Ramos (cell line): ENCODE results near the gene SLCO2A1.

Experiments used
- in situ Hi-C: fragments of 300-500 bp; cut with MboI; formaldehyde crosslinking; loops from one replicate; pipeline ENCODE4 v1.14.3; 2022; ENCODE audit warnings: low sequenced_read_pairs; ENCODE audit not compliant: unreplicated experiment

SLCO2A1 gene

DNA sequence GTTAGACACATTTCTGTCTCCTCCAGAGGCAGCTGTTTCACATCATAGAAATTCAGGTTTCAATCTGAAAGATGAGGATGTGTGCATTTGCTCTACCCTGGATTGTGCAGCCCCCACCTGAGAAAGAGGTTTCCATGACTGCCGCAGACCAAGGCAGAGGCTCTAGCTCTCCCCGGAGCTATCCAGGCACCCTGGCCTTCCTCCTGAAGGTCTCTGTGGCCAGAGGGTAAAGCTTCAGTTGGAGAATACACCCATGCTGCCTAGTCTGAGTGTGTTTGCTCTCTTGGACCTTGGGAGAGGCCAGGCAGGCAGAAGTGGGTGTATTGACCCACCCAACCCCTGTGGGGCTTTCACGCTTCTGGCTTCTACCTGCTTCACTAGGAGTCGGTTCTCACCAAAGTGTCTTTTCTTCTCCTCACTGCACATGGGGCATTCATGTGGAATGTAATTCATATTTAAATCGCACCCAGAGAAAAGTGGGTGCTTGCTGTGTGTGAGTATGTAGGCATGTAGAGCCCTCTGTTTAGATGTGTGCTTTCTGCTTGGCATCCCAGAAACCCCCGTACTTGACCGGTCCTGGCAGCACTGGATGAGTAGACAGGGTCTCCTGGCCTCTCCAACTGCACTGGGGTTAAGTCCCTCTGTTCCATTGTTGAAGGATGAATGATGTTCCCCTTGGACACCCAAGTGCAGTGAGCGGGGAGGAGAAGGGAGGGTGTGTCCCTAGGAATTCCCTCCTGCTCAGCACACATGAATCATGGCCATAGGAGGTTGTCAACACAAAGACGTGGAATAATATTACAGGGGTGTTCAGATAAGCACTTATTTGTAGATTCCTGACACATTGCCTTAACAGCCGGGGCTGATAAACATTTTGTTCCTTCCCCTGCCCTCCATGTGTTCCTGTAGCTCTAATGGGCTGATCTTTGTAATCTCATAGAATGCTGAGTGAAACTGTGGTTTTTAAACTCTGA lies 113.8 kb downstream of the SLCO2A1 start:
- in situ Hi-C loops = loop anchor here (25.0 kb wide), 2 partner anchors 504 to 1179 kb away; partner anchors contain the start of gene BFSP2

DNA sequence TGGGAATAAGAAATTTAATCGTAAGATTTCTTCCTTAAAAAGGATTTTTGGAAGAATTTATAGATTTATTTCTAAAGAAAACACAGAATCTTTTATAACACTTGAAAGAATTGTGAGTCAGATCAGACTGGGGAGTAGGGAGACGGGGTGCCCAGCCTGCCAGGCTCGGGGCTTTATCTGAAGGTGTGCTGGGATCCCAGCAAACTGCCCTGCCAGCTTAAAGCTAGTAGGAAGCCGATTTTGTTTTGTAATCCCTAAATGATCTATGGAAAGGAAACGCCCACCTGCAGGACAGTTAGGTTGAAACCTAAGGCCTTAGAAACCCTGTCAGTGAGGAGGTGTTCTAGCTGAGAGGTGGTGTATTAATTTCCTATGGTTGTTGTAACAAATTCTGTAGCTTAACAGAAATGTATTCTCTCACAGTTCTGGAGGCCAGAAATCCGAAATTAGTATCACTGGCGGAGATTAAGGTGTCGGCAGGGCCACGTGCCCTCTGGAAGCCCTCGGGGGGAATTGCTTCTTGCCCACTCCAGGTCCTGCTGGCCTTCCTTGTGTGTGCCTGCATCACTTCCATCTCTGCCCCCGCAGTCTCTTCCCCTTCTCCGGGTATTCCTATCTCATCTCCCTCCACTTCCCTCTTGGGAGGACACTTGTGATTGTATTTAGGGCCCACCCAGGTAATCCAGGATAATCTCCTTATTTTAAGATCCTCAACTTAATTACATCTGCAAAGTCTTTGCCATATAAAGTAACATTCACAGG lies 114.7 kb downstream of the SLCO2A1 start:
- in situ Hi-C loops = loop anchor here (25.0 kb wide), 2 partner anchors 503 to 1178 kb away; partner anchors contain the start of gene BFSP2

DNA sequence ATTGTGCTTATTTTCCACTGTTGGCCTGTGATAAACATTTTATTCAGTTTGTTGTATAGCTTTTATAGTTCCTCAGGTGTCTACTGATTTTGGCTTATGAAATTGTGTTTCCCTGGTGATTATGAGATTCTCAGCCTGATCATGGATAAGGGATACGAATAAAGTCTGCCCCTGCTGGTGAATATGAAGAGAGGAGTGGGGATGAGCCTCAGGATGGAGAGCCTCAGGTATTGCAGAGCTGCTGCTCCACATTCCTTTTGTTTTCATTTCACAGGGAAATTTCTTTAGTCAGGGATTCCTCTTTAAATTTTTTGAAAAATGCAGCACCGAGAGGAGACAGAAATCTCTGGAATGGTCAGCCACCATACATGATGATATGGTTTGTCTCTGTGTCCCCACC lies 119.3 kb downstream of the SLCO2A1 start:
- in situ Hi-C loops = loop anchor here (25.0 kb wide), 2 partner anchors 498 to 1173 kb away; partner anchors contain the start of gene BFSP2

DNA sequence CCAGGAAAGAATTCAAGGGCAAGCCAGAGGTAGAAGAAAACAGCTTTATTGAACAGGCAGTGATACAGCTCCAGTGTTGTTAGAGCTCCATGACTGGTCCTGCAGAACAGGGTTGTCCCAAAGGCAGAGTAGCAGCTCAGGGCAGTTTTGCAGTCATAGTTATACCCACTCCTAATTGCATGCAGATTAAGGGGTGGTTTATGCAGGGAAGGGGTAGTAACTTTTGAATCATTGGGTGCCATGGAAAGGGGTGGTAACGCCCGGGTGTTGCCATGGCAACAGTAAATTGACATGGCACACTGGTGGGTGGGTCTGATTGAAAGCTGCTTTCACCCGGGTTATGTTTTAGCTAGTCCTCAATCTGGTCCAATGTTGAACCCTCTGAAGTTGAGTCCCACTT lies 124.3 kb downstream of the SLCO2A1 start:
- in situ Hi-C loops = loop anchor here (25.0 kb wide), 2 partner anchors 493 to 1168 kb away; partner anchors contain the start of gene BFSP2

DNA sequence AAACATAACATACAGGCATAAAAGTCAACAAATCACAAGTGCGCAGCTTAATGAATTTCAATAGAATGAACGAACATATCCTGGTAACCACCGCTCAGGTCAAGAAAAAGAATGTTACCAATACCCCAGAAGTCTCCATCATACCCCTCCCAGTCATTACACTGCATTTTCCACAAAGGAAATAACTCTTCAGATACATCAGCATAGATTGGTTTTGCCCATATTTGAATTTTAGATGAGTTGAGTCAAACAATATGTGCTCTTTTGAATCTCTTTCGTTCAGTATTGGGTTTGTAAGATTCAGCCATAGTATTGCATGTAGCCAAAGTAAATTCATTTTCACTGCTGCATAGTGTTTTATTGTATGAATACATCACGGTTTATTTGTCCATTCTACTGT lies 127.9 kb downstream of the SLCO2A1 start:
- in situ Hi-C loops = loop anchor here (25.0 kb wide), 2 partner anchors 490 to 1165 kb away; partner anchors contain the start of gene BFSP2

DNA sequence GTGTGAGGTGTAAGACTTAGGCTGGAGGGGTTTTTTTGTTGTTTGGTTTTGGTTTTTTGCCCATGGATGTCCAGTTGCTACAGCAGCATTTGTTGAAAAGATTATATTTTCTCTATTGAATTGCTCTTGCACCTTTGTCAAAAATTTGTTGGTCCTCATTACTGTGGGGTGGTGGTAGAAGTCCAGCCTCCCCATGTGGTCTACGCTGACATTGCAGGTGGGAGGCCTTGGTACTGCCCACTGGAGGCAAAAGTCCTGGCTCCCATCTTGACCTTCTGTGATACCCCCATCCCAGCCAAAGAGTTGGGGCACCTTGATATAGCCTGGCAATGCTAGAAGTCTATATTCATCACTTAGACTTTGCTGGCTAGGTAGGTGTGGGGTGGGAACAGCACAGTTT lies 128.6 kb downstream of the SLCO2A1 start:
- in situ Hi-C loops = loop anchor here (25.0 kb wide), 2 partner anchors 489 to 1164 kb away; partner anchors contain the start of gene BFSP2

DNA sequence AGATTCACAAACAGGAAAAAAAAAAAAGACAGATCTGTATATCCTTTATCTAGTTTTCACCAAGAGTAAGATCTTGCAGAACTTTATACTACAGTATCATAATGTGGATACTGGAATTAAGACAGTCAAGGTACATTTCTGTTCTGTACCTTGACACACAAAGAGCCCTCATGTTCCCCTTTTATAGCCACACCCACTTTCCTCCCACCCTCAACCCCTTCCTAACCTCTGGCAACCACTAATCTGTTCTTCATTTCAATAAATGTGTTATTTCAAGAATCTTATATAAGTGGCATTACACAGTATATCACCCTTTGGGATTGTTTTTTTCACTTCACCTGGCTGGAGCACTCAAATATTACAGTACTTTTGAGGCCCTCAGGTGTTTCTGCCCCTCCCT lies 130.4 kb downstream of the SLCO2A1 start:
- in situ Hi-C loops = no loop called here

DNA sequence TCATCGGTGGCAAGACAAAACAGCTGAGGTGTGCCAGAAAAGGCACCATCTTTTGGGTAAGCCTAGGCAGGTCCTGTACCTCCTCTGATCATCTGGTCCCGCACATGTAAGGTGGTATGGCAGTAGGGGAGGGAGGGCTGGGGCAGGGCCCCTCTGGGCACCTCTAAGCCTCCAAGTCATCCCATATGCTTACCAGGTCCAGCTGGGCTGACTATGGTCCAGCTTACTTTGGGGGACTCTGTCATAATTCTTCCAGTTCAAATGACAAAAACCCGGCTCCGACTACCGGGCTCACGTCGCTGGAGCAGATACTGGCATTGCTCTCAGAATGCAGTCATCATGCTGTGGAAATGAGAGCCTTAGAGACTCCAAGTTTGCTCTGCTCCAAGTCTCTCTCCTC lies 132.2 kb downstream of the SLCO2A1 start:
- in situ Hi-C loops = no loop called here

DNA sequence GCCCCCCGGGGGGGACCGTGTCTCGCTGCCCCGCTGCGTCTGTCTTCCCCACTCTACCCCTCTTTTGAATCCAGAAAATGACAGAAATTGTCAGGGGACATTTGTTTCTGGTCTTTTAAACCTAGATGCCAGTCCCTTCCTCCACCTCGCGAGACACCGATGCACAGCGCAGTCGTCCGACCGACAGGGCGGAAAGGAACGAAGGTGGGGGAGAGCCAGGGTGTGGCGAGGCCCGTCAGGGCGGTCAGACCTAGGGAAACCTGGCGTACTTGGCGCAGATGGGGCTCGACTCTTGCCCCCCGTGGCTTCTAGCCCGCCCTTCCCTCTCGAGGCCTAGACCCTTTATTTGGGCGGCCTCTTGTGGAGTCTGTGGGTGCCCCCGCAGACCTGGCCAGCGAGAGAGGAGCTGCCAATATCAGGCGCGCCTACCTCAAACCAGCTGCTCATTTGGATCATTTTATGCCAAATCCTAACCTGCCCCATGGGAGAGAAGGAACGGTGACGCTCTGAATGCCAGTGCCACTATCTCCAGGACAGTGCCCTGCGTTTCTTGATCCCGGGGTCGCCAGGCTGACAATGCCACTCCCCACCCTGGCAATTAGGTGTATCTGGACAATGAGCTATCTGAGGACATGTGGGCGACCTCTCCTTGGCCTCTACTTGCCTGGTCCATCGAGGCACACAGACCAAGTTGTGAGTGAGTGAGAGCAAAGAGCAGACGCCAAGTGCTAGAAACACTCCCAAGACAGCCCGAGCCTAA lies 133.5 kb downstream of the SLCO2A1 start:
- in situ Hi-C loops = no loop called here

DNA sequence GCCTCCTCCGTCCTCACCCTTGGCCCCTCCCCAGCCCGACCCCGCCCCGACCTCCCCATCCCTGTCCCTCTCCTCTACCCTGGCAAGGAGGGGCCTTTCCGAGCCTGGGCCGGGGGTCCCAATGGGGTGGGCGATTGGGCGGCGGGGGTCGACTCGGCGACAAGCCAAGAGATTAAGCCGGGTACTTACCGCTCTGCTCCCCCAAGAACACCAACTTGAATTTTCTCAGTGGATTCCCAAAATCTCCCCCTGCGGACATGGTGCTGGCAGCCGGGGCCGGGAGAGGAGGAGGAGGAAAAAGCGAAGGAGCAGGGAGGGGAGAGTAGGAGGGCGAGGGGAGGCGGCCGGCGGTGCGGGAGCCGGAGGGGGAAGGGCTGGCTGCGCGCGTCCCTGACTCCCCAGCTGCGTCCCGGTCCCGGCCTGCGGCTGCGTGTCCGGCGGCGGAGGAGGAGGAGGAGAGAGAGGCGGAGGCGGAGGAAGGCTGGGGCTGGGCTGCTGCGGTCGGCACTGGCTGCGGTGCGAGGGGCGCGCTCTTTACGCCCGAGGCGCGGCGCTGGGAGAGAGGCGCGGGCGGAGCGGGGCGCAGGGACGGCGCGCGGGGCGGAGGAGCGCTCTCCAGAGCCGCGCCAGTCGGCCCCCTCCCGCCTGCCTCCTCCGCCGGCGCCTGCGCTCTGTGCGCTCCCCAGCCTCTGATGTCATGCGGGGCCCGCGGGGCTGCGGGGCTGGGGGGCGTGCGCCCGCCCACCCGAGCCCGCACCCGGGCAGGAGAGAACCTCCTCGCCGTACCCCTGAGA lies 134.3 kb downstream of the SLCO2A1 start, which contains the start of gene RAB6B:
RAB6B (minus strand) TSS at position 675 of the 794 bp plus-strand sequence; CDS start at position 259, 416 bp downstream.
- in situ Hi-C loops = no loop called here

DNA sequence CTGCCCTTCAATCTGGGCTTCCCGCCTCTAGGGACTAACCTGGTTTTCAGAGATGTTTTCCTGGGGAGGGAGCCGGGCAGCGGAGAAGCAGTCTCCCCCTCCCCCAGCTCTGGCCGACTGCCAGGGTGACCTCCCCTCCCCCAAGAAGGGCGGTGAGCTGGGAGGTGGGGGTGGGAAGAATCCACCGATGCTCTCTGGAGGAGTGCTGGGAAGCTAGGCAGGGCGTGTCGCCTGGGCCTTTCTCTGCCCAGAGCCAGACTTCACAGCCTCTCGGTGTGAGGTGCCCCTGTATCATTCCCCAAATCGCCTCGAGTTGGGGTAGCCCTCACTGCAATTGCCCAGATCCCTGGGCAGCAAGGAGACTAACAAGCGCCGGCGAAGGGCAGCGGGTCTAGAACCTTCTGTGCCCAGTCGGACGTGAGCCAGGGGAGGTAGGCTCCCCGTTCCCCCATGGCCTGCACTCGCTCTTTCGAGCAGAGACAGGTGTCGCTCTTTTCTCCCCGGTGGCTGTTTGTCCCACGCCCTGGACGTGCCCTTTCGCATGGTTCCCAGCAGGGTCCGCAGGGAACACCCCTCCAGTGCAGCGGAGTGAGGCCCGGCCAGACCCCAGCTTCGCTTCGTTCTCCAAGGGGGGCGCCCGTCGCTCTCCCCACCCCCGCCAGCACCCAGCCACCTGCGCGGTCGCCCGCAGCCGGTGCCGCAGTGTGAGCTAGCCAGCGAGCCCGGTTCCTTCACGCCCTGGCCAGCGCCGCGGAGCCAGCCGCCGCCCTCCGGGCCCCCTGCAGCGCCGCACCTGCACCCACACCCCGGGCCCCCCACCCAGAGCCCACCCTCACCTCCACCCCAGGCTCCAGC lies 135.1 kb downstream of the SLCO2A1 start:
- in situ Hi-C loops = no loop called here

DNA sequence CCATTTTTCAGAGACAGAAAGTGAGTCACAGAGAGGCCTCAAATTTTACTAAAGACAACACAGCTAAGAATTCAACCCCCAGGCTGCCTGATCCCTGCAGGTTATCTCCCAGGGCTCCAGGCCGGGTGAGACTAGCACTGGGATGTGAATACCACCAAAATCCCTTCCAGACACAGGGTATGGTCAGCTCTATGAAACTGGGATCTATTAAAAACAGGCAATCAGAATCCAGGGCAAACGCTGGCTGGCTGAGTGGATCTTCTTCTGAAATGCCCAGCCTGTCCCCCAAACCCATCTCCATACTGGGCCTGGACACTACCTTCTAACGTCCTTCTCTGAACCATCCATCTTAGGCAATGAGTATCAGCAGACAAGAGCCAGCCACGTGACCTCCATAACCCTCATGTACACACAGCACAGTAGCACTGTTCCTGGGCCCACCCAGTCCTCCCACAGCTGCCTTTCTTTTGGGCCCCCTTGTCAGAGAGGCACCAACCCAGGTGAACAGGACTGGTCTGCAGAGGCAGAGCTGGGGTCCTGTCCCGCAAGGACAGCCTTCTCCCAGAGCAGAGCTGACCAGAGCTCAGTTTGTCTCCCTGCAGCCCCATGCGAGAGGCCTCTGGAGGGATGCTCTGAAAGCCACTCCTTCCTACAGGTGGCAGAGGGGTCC lies 135.9 kb downstream of the SLCO2A1 start:
- in situ Hi-C loops = no loop called here

DNA sequence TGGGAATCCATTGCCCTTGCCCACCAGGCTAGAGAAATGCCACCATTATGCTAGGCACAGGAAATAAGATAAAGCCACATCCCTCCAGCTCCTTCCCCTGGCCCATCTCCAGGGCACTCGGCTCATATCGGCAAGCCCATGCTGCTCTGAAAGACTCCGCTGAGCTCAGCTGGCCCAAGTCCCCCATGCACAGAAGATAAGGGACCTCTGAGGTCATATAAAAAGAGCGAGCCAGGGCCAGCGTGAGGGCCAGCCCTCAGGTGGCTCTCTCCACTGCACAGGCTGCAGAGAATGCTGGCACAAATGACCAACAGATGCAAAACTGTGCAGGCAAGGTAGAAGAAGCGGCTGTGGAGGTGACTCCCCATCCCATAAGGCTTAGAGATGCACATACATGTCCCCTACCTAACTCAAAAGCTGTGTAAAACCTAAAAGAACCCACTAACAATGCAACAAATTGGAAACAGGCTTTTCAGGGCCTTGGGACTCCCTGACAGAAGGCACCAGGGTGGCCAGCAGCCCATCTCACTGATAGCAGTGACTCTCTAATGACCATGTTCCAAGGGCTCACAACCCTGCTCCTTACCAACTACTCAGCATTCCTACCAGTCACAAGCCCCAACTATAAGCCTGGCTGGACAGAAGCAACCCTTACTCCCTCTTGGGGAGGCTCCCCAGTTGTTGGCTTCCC lies 137.0 kb downstream of the SLCO2A1 start:
- in situ Hi-C loops = no loop called here

DNA sequence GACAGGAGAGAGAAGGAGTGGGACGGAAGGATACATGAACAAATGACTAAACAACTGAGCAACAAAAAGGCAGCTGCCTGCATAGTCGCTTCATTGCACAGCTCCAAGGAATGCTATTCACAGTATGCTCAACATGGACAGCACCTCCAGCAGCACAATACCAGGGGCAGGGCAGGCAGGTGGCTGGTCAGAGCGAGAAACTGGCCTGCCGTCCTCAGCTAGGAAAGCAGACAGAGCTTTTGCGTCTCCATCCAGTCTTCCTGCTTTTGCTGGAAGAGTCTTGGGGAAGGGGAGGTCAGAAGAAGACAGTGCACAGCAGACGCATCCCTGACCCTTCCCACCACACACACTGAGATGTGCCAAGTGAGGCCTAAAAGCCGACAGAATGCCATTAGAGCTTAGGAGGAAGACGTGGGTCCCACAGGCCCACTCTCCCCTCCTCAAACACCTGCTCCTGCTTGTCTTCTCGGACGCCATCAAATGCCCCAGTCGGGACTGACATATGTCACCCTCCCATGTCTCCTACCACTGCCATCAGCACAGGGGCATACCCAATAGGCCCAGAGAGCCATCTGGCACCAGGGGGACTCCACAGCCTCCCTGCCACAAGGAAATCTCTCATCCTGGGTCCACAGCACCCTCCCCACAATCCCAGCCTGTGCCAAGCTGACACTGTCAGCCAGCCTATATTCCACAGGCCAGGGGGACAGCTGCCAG lies 137.9 kb downstream of the SLCO2A1 start:
- in situ Hi-C loops = no loop called here

DNA sequence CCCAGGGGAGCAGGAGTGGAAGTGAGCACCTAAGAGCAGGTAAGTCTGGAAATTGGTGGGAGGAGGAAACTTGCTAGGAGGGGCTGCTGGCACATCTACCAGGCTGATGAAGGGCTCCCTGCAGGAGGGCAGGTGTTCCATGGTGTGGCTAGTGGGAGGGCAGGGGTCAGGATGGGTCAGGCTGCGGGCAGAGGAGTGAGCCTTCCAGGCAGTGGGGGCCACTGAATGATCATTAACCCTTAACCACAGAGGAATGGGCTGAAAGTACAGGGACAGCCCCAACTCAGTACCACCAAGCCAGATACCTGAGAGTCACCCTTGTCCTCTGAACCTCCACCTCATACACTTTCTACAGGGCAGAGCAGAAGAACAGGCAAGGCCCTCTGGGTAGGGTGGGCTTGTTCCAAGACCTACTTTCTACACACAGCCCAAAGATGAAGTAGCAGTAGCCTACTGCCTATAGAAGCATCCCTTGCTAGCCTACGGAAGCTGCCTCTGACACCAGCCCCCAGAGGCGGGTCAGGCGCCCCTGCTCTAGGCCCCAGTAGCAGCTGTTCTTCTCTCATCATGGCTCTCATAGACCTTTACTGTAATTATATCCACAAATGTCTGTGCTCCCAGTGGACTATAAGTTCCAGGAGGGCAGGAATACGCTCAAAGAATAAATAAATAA lies 138.6 kb downstream of the SLCO2A1 start:
- in situ Hi-C loops = no loop called here

DNA sequence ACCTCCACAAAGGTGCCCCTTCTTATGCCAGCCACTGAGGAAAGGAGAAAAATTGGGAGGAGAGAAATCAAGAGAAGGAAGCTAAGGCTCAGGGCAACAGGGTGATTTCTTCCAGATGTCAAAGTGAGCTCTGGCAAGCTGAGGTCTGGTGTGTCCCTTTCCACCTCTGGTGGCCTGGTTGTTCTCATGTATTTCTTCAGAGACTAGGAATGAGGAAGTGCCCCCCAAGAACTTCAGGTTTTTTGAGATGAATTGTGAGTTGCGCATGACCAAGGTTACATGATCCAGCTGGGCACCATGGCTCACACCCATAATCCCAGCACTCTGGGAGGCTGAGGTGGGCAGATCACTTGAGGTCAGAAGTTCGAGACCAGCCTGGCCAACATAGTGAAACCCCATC lies 139.7 kb downstream of the SLCO2A1 start:
- in situ Hi-C loops = no loop called here
